ENCODE measurements around the gene NCSTN.

NCSTN gene

GRCh38 chr1:160402001-160402795 is 59.0 kb downstream of the NCSTN start:
- no peak for FAIRE-seq
- DNase-seq (ENCODE audit: extremely low spot score, insufficient read length, low read depth): no peak

GRCh38 chr1:160403244-160403643 is 60.1 kb downstream of the NCSTN start:
- FAIRE-seq (no peak), DNase-seq (ENCODE audit: extremely low spot score, insufficient read length, low read depth) (no peak)

GRCh38 chr1:160404094-160404493 is 60.9 kb downstream of the NCSTN start:
- DNase-seq (ENCODE audit: extremely low spot score, insufficient read length, low read depth) (no peak), FAIRE-seq (no peak)

- DNase-seq (ENCODE audit: extremely low spot score, insufficient read length, low read depth) (no peak), FAIRE-seq (no peak)
These were observed 62.2 kb downstream of the NCSTN start for GRCh38 chr1:160405331-160405877.

- FAIRE-seq: no peak
- no peak for DNase-seq (ENCODE audit: extremely low spot score, insufficient read length, low read depth)
These were observed 63.2 kb downstream of the NCSTN start for GRCh38 chr1:160406131-160406968.

GRCh38 chr1:160407839-160408801 is 64.9 kb downstream of the NCSTN start:
- DNase-seq (ENCODE audit: extremely low spot score, insufficient read length, low read depth) (no peak), FAIRE-seq (no peak)
